OCI-LY7 (cell line): ENCODE results near the gene SCN1A.

Experiments used
- CTCF ChIP-seq: fragments of 200-600 bp; sonication (generic); conservative IDR thresholded peaks from 2 replicates; pipeline ENCODE4 v1.5.1; 2014; ENCODE audit warnings: mild to moderate bottlenecking, antibody characterized with exemption, low read length, moderate library complexity, mixed read lengths
- EZH2phosphoT487 ChIP-seq: fragments of 200-600 bp; sonication (generic); IDR thresholded peaks from 2 replicates; pipeline ENCODE4 v1.6.1; 2018; ENCODE audit warnings: low read depth, borderline replicate concordance, mild to moderate bottlenecking, mixed run types, antibody characterized with exemption, low read length, moderate library complexity, mixed read lengths

DNA sequence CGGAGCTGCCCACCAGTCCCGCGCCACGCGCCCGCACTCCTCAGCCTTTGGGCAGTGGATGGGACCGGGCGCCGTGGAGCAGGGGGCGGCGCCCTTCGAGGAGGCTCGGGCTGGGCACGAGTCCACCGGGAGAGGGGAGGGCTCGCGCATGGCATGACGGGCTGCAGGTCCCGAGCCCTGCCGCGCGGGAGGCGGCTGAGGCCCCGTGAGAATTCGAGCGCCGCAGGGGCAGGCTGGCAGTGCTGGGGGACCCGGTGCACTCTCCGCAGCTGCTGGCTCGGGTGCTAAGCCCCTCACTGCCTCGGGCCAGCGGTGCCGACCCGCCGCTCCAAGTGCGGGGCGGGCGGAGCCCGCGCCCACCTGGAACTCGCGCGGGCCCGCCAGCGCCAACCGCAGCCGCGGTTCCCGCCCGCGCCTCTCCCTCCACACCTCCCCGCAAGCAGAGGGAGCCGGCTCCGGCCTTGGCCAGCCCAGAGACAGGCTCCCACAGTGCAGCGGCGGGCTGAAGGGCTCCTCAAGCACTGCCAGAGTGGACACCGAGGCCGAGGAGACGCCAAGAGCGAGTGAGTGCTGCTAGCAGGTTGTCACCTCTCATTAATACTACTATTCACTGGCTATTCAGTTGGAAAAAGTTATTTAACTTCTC lies 170.7 kb downstream of the SCN1A start:
- TF ChIP-seq CTCF: no peak
- TF ChIP-seq EZH2phosphoT487: no peak
